Activated CD4-positive, alpha-beta T cell treated with anti-CD3 and anti-CD28 coated beads, Interleukin-2, Interleukin-6, amounts not matched to agents 100 ng/mL and 50 ng/mL, durations not matched to agents 16 hours and 8 hours (primary cell): Measurements from ENCODE around the gene AGL.
"Not testable (repeated sequence)": the region's sequence is repeated elsewhere in the genome, so short reads cannot be mapped to it uniquely, and the experiment has no call there.

Experiments used
- DNase-seq: peaks from one replicate; pipeline ENCODE4 v3.0.0-alpha.2; 2020

Gene AGL

DNA sequence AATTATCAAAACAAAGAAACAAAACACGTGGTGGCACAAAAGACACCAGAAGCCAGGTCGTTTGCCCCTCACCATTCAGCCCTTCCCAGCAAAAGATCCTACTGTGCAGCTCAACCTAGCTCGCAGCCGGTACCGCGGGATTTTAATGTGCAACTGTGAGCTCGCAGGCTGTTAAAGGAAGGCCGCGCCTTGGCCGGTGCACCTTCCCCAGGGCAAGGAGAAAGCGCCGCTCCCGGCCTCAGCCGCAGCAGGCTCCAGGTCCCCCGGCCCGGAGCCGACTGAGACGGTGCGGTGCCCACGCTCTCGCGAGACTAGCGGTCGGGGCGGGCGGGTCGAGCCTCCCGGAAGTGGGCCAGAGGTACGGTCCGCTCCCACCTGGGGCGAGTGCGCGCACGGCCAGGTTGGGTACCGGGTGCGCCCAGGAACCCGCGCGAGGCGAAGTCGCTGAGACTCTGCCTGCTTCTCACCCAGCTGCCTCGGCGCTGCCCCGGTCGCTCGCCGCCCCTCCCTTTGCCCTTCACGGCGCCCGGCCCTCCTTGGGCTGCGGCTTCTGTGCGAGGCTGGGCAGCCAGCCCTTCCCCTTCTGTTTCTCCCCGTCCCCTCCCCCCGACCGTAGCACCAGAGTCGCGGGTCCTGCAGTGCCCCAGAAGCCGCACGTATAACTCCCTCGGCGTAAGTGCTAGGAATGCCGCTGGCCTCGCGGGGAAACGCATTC is at the start of gene AGL:
TSS of gene AGL (plus strand) at position 618 of the 715 bp plus-strand sequence. CDS start 682 bp downstream, outside the sequence.
- DNase-seq = peak; percentile 90

DNA sequence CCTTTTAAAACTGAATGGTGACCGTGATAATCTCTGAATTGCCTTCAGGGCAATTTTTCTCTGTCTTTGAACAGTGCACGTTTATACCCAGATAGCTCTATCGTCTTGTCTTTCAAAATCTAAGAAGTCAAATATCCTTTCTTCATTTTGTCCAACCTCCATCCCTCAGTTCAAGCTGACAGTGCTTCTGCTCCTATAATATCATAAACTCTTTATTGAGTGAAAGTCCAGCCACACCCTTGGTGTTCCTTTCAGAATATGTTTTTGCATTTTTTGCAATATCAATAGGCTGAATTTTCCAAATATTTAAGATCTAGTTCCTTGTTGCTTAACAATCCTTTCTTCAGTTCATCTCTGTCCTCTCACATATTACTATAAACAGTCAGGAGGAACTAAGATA is 48.6 kb upstream of the AGL start:
- DNase-seq = no peak

DNA sequence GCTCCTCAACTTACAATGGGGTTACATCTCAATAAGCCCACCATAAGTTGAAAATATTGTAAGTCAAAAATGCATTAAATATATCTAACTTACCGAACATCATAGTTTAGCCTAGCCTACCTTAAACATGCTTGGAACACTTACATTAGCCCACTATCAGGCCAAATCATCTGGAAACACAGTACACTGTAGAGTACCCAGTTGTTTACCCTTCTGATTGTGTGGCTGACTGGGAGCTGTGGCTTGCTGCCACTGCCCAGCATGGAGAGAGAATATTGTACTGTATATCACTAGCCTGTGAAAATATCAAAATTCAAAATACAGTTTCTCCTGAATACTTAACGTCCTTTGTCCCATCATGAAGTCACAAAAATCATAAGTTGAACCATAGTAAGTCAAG is 43.3 kb upstream of the AGL start:
- no peak for DNase-seq

DNA sequence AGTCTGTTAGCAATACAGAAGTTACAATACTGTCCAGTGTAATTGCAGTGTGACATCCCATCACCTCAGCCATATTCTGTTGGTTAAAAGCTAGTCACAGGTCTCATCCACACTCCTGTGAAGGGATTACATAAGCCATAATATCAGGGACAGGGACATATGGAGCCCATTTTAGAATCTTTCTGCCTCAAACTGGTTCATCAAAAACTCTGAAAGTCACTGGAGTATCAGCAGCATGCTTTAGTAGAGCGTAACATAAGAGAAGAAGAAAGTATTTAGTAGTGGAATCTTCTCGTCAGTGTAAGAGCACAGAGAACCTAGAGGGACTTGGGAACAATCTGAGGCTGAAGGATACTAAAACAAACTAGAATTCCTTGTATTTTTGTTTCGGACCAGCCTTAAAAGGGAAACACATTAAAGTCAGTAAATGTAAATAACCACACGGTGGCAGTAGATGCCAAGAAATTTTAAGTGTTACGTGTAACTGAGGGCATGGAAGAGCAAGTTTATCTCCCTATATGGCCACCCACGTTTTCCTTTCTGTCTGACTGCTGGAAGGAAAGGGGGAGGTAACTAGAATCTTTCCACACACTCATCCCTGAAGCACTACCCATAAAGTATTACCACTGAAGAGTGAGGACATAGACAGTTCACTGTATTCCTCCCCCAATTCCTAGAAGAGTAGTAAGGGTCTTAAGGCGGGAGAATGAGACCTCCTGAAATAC is 41.6 kb upstream of the AGL start:
- peak; percentile 77 for DNase-seq

DNA sequence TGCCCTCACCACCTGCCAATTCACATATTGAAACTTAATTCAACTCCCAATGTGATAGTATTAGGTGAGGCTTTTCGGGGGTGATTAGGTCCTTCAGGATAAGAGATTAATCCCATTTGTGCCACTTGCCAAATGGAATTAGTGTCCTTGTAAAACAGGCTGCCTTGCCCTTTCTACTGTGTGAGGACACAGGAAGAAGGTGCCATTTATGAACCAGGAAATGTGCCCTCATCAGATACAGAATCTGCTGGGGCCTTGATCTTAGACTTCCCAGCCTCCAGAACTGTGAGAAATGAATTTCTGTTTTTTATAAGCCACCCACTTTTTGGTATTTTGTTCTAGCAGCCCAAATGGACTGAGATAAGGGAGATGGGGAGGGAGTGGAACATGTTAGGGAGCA is 39.1 kb upstream of the AGL start:
- DNase-seq = no peak

DNA sequence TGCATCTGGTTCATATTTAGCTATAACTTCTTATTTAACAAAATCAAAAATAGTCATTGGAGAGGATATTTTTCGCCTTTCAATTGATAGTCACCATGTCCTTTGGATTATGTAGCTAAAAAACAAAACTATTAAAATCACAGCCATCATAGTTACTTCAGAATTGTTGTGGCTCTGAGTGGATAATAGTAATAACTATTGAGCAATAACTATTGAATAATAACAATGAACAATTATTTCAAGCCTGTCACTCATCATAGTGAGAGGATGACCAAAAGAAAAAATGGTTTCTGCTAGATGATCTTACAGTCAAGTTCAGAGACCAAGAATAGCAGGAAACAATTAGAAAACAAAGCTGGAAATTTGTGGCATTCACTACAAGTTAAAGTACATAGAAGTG is 38.4 kb upstream of the AGL start:
- DNase-seq = no peak

DNA sequence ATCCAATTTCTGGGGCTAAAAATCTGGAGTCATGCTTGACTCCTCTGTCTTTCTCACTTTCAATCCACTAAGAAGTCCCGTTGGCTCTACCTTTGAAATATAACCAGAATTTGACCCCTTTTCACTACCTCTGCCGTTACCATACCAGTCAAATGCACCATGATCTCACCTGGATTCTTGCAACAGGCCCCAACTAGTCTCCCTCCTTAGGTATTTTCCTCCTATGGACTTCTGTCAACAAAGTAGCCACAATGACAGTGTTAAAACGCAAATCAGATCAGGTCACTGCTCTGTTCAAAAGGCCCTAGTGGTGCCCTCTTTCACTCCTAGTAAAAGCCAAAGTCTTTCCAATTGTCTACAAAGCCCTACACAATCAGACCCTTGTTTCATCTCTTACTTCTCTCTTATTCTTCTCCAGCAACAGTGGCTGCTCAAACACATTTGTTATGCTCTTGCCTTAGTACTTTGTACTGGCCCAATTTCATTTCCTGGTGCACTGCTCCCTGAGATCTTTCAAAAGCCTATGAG is 35.7 kb upstream of the AGL start:
- DNase-seq = no peak

DNA sequence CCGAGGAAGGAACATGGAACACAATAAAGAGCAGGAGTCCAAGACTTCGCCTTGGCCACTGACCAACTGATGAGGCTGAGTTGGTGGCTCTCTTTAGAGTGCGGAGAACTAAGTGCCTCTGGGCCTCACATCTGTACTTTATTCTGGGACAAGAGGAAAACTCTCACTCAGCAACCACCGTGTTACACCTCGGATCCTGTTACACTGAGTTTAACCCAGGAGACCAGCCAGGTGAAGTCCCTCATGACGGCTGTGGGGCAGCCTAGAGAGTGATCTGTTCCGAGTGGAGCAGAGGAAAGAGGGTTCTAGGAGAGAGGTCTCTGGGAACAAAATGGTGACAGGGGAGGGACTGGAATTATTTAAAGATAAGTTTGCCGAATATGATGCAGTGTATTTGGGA is 33.5 kb upstream of the AGL start:
- no peak for DNase-seq

DNA sequence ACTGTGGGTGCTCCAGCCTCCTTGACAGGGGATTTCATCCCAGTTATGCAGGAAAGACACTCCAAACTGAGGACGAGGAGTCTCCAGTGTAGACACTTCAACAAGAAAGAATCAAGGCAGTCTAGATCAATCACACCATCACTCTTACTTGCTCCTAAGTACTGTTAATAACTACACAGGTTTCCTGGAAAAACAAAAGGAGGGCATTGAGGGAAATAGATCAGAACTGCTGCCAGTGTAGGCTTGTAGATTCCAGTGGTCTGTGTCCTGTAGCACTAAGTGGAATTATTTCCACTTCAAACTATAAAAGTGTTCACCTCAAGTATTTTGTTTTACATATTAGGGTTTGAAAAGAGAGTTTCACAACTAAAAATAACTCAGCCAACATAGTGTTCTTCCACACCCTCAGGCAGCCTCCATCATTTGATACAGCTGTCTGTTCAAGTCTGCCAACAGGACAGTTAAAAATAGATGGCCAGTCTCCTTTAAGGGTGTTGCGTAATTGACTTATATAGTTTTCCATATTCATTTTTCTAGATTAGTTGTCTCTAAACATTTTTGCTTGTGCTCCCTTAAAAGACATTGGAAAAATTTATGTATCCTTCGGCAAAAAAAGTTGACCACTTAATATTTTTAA is 32.0 kb upstream of the AGL start:
- no peak for DNase-seq

DNA sequence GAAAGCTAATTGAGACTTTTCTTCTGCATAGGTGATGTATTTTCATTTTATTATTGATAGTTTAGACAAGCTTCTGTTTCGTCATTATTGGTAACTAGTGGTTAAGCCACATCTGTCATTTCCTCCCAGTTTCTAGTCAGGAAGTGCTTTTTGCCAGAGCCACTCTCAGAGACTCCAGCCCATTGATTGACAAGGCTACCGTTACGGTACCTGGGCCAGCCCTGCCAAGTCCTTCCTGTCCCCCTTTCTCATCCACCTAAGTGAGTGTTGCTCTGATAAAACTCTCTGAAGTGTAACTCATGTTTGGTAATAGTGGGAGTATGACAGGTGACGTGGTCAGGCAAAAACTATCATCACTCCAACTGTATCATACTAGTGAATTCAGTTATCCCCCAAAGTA is 29.6 kb upstream of the AGL start:
- peak; percentile 68 for DNase-seq

DNA sequence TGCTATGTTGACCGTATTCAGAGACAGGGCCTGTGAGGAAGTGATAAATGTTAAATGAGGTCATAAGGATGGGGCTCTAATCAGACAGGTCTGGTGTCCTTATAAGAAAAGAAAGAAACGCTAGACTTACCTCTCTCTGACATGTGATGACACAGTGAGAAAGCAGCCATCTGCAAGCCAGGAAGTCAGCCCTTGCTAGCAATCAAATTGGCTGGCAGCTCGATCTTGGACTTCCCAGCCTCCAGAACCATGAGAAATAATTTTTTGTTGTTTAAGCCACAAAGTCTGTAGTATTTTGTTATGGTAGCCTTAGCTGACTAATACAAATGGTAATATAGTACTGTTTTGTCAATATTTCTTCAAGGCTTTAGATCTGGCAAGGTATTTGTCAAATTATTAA is 25.1 kb upstream of the AGL start:
- DNase-seq = no peak

DNA sequence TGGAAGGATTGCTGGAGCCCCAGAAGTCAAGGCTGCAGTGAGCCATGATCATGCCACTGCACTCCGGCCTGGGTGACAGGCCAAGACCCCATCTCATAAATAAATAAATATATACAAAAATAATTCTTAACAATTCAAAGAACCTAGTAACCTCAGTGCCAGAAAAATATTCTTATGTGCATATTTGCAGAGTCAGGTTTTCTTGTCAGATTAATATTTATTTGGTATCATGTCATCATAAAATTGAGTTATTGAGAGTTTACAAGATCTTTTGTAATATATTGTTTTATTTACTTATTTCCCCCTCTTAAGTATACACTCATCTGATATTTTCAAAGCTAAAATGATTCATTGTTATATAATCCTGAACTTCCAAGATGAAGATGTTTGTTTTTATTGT is 24.5 kb upstream of the AGL start:
- DNase-seq = no peak

DNA sequence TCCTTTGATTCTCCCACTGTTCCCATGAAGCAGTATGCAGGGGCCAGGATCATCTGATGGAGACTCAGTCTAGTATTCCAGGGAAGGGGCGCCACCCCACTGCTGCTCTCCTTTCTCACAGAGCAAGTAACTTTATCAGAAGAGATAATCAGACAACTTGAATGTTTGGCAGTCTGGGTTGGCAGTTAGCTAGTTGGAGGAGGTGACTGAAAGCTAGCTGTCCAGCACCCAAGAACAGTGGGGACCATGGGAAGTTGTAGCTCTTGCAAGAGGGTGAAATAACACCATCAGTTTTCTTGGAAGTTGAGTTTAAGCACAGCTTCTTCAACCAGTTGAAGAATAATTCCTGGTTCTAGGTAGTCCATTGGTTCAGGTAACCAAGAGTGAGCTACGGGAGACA is 22.2 kb upstream of the AGL start:
- DNase-seq = no peak

DNA sequence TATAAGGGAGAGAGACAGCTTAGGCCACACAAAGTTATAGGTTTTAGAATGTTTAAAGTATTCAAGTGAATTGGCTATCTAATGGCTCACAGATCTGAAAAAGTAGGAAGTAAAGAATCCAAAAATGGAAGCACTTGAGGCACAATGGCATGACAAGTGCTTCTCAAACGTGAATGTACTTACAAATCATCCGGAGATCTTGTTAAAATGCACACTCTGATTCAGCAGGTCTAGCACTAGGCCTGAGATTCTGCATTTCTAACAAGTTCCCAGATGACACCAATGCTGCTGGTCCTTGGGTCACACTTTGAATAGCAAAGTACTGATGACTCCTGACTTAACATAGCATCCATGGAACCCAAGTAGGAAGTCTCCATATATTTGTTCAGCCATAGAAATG is 20.9 kb upstream of the AGL start:
- no peak for DNase-seq

DNA sequence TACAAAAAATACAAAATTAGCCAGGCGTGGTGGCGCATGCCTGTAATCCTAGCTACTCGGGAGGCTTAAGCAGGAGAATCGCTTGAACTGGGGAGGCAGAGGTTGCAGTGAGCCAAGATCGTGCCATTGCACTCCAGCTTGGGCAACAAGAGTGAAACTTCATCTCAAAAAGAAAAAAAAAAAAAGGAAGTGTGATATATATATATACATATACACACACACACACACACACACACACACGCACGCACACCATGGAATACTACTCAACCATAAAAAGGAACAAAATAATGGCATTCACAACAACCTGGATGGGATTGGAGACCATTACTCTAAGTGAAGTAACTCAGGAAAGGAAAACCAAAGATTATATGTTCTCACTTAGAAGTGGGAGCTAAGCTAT is 16.2 kb upstream of the AGL start:
- not testable (repeated sequence) for DNase-seq

DNA sequence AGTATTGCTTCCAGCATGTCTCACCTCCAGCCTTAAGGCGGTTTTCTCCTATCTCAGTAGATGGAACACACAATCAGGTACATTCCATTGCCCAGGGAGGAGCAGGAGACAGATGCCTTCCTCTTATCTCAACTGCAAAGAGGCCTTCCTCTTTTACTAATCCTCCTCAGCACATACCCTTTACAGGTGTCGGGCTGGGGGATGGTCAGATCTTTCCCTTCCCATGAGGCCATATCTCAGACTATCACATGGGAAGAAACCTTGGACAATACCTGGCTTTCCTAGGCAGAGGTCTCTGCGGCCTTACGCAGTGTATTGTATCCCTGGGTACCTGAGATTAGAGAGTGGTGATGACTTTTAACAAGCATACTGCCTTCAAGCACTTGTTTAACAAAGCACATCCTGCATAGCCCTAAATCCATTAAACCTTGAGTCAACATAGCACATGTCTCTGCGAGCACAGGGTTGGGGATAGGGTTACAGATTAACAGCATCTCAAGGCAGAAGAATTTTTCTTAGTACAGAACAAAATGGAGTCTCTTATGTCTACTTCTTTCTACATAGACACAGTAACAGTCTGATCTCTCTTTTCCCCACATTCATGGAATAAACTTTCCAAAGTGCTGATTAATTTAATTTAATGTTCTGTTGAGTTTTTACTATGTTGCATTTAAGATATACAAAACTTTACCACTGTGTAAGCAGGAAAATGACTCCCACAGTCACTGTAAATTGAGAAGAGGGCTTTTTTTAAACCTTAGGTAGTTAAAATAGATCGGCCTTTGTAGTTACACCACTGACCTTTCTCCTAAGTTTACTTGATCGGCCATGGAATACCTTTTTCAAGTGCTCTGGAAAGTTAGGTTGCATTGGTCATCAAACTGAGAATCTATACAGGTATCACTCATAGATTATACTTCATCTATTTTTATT is 13.7 kb upstream of the AGL start:
- not testable (repeated sequence) for DNase-seq

DNA sequence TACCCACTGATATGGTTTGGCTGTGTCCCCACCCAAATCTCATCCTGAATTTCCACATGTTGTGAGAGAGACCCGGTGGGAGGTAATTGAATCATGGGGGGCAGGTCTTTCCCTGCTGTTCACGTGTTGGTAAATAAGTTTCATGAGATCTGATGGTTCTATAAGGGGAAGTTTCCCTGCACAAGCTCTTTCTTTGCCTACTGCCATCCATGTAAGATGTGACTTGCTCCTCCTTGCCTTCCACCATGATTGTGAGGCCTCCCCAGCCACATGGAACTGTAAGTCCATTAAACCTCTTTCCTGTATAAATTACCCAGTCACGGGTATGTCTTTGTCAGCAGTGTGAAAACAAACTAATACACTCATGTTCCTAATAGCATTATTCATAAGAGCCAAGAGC is 9.8 kb upstream of the AGL start:
- DNase-seq = not testable (repeated sequence)

DNA sequence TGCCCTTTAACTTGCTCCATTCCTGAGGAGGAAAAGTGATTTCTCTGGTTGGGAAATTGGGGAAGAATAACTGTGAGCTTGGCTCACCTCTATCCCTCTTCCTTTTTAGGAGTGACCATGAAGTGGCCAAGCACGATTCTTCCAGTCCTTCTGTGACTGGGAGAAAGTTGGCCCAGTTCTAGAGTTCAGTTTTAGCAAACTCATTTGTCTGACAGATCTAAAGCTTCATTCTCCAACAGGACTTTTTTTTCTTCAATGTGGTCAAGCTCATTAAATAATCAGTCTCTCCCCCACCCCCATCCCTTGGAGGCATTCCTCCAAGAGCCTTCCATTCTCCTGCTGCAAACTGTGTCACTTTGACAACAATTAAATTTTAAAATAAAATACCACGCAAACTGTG is 6.4 kb upstream of the AGL start:
- no peak for DNase-seq

DNA sequence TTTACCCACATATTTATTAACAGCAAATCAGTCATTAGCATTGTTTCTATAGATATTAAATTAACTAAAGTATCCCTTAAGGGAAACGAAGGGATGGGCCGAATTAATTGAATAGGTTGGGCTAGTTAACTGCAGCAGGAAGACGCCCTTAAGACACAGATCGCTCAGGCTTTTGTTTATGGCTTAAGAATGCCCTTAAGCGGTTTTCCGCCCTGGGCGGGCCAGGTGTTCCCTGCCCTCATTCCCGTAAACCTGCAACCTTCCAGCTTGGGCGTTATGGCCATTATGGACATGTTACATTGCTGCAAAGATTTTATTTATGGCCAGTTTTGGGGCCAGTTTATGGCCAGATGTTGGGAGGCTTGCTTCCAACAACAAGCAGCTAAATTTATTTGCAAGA is 5.0 kb upstream of the AGL start:
- DNase-seq = not testable (repeated sequence)

DNA sequence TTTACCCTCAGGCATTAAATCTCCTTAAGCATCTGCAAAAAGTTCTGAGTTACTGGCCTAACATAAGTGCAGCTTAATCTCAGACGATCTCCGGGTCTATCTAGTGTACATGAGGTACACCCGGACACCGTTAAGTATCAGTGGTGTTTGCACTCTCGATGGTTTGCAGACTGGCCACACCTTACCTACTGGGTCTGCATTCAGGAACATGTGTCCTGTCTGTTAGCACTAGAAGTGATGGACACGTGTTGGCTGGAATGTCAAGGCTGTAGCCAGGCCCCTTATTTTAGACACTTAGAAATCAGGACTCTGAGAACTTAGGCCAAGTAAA is 783 bp upstream of the AGL start:
- peak; percentile 6 for DNase-seq

DNA sequence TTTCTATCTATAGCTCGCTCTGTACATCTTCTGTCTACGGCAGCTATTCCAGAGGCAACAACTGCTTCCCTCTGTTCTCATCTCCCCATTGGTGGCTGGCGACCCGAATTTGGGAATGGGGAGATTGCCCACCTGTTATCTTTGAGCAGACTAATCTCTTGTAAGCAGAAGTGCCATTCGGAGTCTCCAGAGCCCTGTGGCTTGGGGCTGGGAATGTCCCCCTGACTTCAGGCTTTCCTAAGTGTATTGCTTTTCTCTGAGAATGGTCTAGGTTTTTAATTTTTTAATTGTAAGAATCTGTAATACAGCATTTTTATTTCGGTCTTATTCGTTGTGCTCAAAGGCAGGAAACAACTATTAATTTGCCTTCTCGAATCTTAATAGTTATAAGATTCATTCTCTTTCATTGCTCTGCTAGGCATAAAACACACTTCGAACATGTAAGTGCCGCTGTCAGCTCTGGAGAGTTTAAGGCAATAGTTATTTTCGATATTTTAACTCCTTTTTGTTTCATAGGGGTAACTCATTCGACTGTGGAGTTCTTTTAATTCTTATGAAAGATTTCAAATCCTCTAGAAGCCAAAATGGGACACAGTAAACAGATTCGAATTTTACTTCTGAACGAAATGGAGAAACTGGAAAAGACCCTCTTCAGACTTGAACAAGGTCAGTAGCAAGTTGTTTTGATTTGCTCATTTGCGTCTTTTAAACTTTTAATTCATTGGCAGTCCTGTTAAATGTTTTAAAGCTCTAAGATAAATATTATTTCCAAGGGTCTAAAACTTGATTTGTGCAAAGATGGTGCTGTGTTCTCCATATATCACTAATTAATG is 514 bp downstream of the AGL start:
- no peak for DNase-seq

DNA sequence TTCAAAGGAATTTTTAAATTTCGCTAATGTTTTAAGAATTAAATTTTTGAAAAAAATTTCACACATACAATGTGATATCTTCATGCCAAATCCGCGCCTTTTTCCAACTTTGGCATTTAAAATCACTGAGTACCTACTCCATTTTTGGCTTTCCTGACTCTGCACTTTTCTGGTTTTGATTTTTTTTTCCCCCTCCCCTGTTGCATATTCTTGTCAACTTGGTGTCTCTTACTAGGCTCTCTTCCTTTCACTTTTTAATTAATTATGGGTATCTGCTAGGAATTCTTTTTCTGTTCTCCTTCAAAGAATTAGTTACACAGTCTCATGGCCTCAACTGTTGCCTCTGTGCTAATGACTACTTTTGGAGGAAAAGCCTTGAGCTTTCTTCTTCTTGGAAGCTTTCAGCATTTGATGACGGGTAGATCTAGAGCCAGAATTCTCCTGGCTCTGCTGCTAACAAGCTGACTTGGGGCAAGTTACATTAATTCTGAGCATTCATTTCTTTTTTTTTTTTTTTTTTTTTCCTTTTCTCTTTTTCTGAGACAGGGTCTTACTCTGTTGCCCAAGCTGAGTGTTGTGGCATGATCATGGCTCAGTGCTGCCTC is 1.8 kb downstream of the AGL start:
- DNase-seq = no peak
